ENCODE results near the gene CA4.

- TF ChIP-seq POLR2AphosphoS5 (IDR thresholded peaks at IDR 0.05) (no peak), EP300 (IDR thresholded peaks at IDR 0.05) (no peak), CTCF (IDR thresholded peaks at IDR 0.05) (no peak)
Measured at GRCh38 chr17:60108712-60109111, 41.1 kb upstream of the CA4 start.

All from esophagus muscularis mucosa (tissue), 4 donors.